Left ventricle myocardium inferior (tissue), 1 donor: Measurements from ENCODE around the gene HOTAIR. TPM values are rescaled to one million over a fixed set of nuclear protein-coding genes. Genes with fewer than 3 reads are reported as not detected.

Experiments
- DNase-seq: peaks from one replicate; pipeline ENCODE4 v3.0.0-alpha.2; 2020
- H3K27ac ChIP-seq: fragments of 200-600 bp; replicated peaks from 2 replicates; pipeline ENCODE4 v1.8.0; 2021
- H3K27me3 ChIP-seq: fragments of 200-600 bp; 2 replicates; pipeline ENCODE4 v1.8.0; 2021; ENCODE audit warnings: low read depth
- H3K36me3 ChIP-seq: fragments of 200-600 bp; 2 replicates; pipeline ENCODE4 v1.8.0; 2021
- H3K4me1 ChIP-seq: fragments of 200-600 bp; 2 replicates; pipeline ENCODE4 v1.8.0; 2021
- H3K4me3 ChIP-seq: fragments of 200-600 bp; 2 replicates; pipeline ENCODE4 v1.8.0; 2021; ENCODE audit warnings: mild to moderate bottlenecking, moderate library complexity
- H3K9me3 ChIP-seq: fragments of 200-600 bp; replicated peaks from 2 replicates; pipeline ENCODE4 v1.8.0; 2021
- CTCF ChIP-seq: fragments of 200-600 bp; IDR thresholded peaks from 2 replicates; pipeline ENCODE4 v1.8.0; 2021; ENCODE audit warnings: antibody characterized with exemption, mild to moderate bottlenecking, borderline replicate concordance
- intact Hi-C: fragments of 100-400 bp; cut with micrococcal nuclease; formaldehyde crosslinking; loops from one replicate; pipeline ENCODE4 v1.11.0; 2022
- total RNA-seq: library from RNA; stranded (reverse); fragmentation: NEBNext Ultra II Directional; extraction: Animal tissue kit (Norgen Biotek cat#: 25700); gene quantifications from one replicate; pipeline ENCODE4 v1.2.1, GENCODE V29; 2021
- donor health status: DM: no; HTN: yes; CAD: no; lungs with severe emphysema.

The HOTAIR gene
- total RNA-seq, 1 donor from 2014 or later: not detected

- intact Hi-C loops: no loop called here
- no peak for DNase-seq
- Histone ChIP-seq H3K4me1 (peaks cover 27% of the 10 kb centered on the region), H3K4me3 (no peak overlapping the region), H3K36me3 (no peaks in the 10 kb centered on the region), H3K9me3 (no peaks in the 10 kb centered on the region), H3K27me3 (peaks cover 100% of the 10 kb centered on the region), H3K27ac (no peak overlapping the region)
- no peak for TF ChIP-seq CTCF
Observed at GRCh38 chr12:53972152-53972702, 2.5 kb downstream of the HOTAIR start.

GRCh38 chr12:53971686-53972085 lies 3.1 kb downstream of the HOTAIR start:
- Histone ChIP-seq H3K4me1 (peaks cover 29% of the 10 kb centered on the region), H3K9me3 (no peaks in the 10 kb centered on the region), H3K27ac (no peak overlapping the region), H3K27me3 (peaks cover 100% of the 10 kb centered on the region), H3K4me3 (no peak overlapping the region), H3K36me3 (no peaks in the 10 kb centered on the region)
- intact Hi-C loops: no loop called here
- TF ChIP-seq CTCF: no peak
- no peak for DNase-seq

GRCh38 chr12:53971129-53971528 lies 3.6 kb downstream of the HOTAIR start:
- DNase-seq: no peak
- TF ChIP-seq CTCF: no peak
- Histone ChIP-seq H3K9me3 (no peaks in the 10 kb centered on the region), H3K4me3 (no peak overlapping the region), H3K27ac (no peak overlapping the region), H3K4me1 (peaks cover 35% of the 10 kb centered on the region), H3K36me3 (no peaks in the 10 kb centered on the region), H3K27me3 (peaks cover 100% of the 10 kb centered on the region)
- intact Hi-C loops: no loop called here

- H3K9me3 ChIP-seq: no peaks in the 10 kb centered on the region
- DNase-seq: no peak
- H3K27ac ChIP-seq: no peak overlapping the region
- intact Hi-C loops: no loop called here
- H3K4me1 ChIP-seq: peaks cover 37% of the 10 kb centered on the region
- H3K4me3 ChIP-seq: no peak overlapping the region
- TF ChIP-seq CTCF: no peak
- H3K27me3 ChIP-seq: peaks cover 100% of the 10 kb centered on the region
- no peaks in the 10 kb centered on the region for H3K36me3 ChIP-seq
Observed at GRCh38 chr12:53970451-53970850, 4.3 kb downstream of the HOTAIR start.

- no peak for DNase-seq
- H3K36me3 ChIP-seq: no peaks in the 10 kb centered on the region
- H3K27ac ChIP-seq: no peak overlapping the region
- H3K9me3 ChIP-seq: no peaks in the 10 kb centered on the region
- H3K4me1 ChIP-seq: peaks cover 30% of the 10 kb centered on the region
- TF ChIP-seq CTCF: no peak
- peaks cover 100% of the 10 kb centered on the region for H3K27me3 ChIP-seq
- intact Hi-C loops: no loop called here
- no peak overlapping the region for H3K4me3 ChIP-seq
Observed at GRCh38 chr12:53969588-53970259, 5.0 kb downstream of the HOTAIR start.
